GM23338 (cell line): Measurements from ENCODE around the gene MYO18A. TPM values are rescaled to one million over a fixed set of nuclear protein-coding genes. Genes with fewer than 3 reads are reported as not detected.

ENCODE experiments used
- ATAC-seq: fragments of 200-7000 bp; cut with Tn5 transposase; 3 replicates; pipeline ENCODE4 v1.9.1; 2020
- DNase-seq: peaks from one replicate; pipeline ENCODE4 v3.0.0-alpha.2; 2015; ENCODE audit warnings: low spot score
- H2AFZ ChIP-seq: fragments of 200-600 bp; sonication (generic); 2 replicates; pipeline ENCODE4 v1.8.0; 2016; ENCODE audit warnings: antibody characterized with exemption, mild to moderate bottlenecking, moderate library complexity
- H3F3A ChIP-seq: fragments of 200-600 bp; sonication (generic); replicated peaks from 2 replicates; pipeline ENCODE4 v1.8.0; 2017; ENCODE audit warnings: antibody characterized with exemption, mixed run types, low read depth
- H3K27ac ChIP-seq: fragments of 200-600 bp; sonication (generic); 2 replicates; pipeline ENCODE4 v1.6.1; 2016; ENCODE audit warnings: low read depth
- H3K27me3 ChIP-seq: fragments of 200-600 bp; sonication (generic); 2 replicates; pipeline ENCODE4 v1.8.0; 2016; ENCODE audit warnings: mild to moderate bottlenecking, mixed run types, moderate library complexity; ENCODE audit not compliant: insufficient read depth
- H3K36me3 ChIP-seq: fragments of 200-600 bp; sonication (generic); 2 replicates; pipeline ENCODE4 v1.8.0; 2016; ENCODE audit warnings: mild to moderate bottlenecking; ENCODE audit not compliant: insufficient read depth
- H3K4me1 ChIP-seq: fragments of 200-600 bp; sonication (generic); 2 replicates; pipeline ENCODE4 v1.8.0; 2016; ENCODE audit warnings: mild to moderate bottlenecking, moderate library complexity; ENCODE audit not compliant: insufficient read depth
- H3K4me2 ChIP-seq: fragments of 200-600 bp; sonication (generic); 2 replicates; pipeline ENCODE4 v1.7.1; 2017; ENCODE audit warnings: mixed run types
- H3K4me3 ChIP-seq: fragments of 200-600 bp; sonication (generic); 2 replicates; pipeline ENCODE4 v1.6.1; 2016; ENCODE audit warnings: mixed run types
- H3K79me2 ChIP-seq: fragments of 200-600 bp; sonication (generic); replicated peaks from 2 replicates; pipeline ENCODE4 v1.8.0; 2017; ENCODE audit warnings: mild to moderate bottlenecking; ENCODE audit not compliant: insufficient read depth
- H3K9me2 ChIP-seq: fragments of 200-600 bp; sonication (generic); 2 replicates; pipeline ENCODE4 v1.8.0; 2017; ENCODE audit not compliant: insufficient read depth
- H4K20me1 ChIP-seq: fragments of 200-600 bp; sonication (generic); replicated peaks from 2 replicates; pipeline ENCODE4 v1.8.0; 2017; ENCODE audit warnings: mild to moderate bottlenecking; ENCODE audit not compliant: insufficient read depth
- H3K27ac Mint-ChIP-seq: 2 replicates; pipeline ENCODE4 v1.8.0; 2020; ENCODE audit warnings: inconsistent platforms, mild to moderate bottlenecking, moderate library complexity, mixed read lengths
- H3K27me3 Mint-ChIP-seq: 3 replicates; pipeline ENCODE4 v1.8.0; 2022; ENCODE audit warnings: low read depth, mild to moderate bottlenecking, moderate library complexity, mixed read lengths, inconsistent platforms; ENCODE audit not compliant: insufficient read depth, poor library complexity
- H3K36me3 Mint-ChIP-seq: 3 replicates; pipeline ENCODE4 v1.8.0; 2021; ENCODE audit warnings: low read depth, mild to moderate bottlenecking, inconsistent platforms, moderate library complexity, mixed read lengths
- H3K4me1 Mint-ChIP-seq: 3 replicates; pipeline ENCODE4 v1.8.0; 2020; ENCODE audit warnings: mild to moderate bottlenecking, inconsistent platforms, mixed read lengths
- H3K4me3 Mint-ChIP-seq: 3 replicates; pipeline ENCODE4 v1.8.0; 2021; ENCODE audit warnings: moderate library complexity, mild to moderate bottlenecking, inconsistent platforms, mixed read lengths
- H3K9me3 Mint-ChIP-seq: 3 replicates; pipeline ENCODE4 v1.8.0; 2020; ENCODE audit warnings: moderate library complexity, mild to moderate bottlenecking, inconsistent platforms, mixed read lengths
- CREB1 ChIP-seq: fragments of 250-450 bp; sonication (Bioruptor Pico); IDR thresholded peaks from 2 replicates; pipeline ENCODE4 v1.5.0; 2020; ENCODE audit warnings: low read depth, mild to moderate bottlenecking, moderate library complexity
- CTCF ChIP-seq, 2 experiments: fragments of 200-600 bp in 1 of 2; sonication (generic) in 1 of 2; conservative IDR thresholded peaks; 2 replicates each; pipeline versions ENCODE4 v1.5.1 to v1.6.1; 2016 to 2017; ENCODE audit warnings: antibody characterized with exemption in 2 of 2, low read depth in 2 of 2, mild to moderate bottlenecking in 2 of 2, moderate library complexity in 1 of 2
- ETS1 ChIP-seq: IDR thresholded peaks from 2 replicates; pipeline ENCODE4 v1.6.1; 2016; ENCODE audit warnings: antibody characterized with exemption
- EZH2 ChIP-seq: fragments of 200-600 bp; sonication (generic); IDR thresholded peaks from one replicate; pipeline ENCODE4 v1.8.0; 2017; ENCODE audit warnings: antibody characterized with exemption, mild to moderate bottlenecking, low read depth; ENCODE audit not compliant: unreplicated experiment
- EZH2phosphoT487 ChIP-seq: fragments of 200-600 bp; sonication (generic); IDR thresholded peaks from one replicate; pipeline ENCODE4 v1.8.1; 2018; ENCODE audit warnings: antibody characterized with exemption; ENCODE audit not compliant: unreplicated experiment
- JUNB ChIP-seq: IDR thresholded peaks from one replicate; pipeline ENCODE4 v1.6.1; 2016; ENCODE audit warnings: antibody characterized with exemption; ENCODE audit not compliant: unreplicated experiment
- NANOG ChIP-seq: IDR thresholded peaks from 2 replicates; pipeline ENCODE4 v1.6.1; 2016; ENCODE audit warnings: antibody characterized with exemption, borderline replicate concordance
- POLR2AphosphoS5 ChIP-seq: IDR thresholded peaks from 2 replicates; pipeline ENCODE4 v1.6.1; 2016; ENCODE audit warnings: antibody characterized with exemption, low read depth
- REST ChIP-seq: IDR thresholded peaks from one replicate; pipeline ENCODE4 v1.6.1; 2018; ENCODE audit warnings: antibody characterized with exemption; ENCODE audit not compliant: unreplicated experiment
- STAT1 ChIP-seq: IDR thresholded peaks from one replicate; pipeline ENCODE4 v1.6.1; 2016; ENCODE audit warnings: antibody characterized with exemption; ENCODE audit not compliant: unreplicated experiment
- ZNF114 ChIP-seq: fragments of 250-450 bp; sonication (Bioruptor Pico); IDR thresholded peaks from 2 replicates; pipeline ENCODE4 v1.5.0; 2020; ENCODE audit warnings: mild to moderate bottlenecking, moderate library complexity
- ZNF331 ChIP-seq: fragments of 250-450 bp; sonication (Bioruptor Pico); IDR thresholded peaks from 2 replicates; pipeline ENCODE4 v1.5.0; 2020; ENCODE audit warnings: low read depth, mild to moderate bottlenecking, moderate library complexity
- ZNF462 ChIP-seq: fragments of 250-450 bp; sonication (Bioruptor Pico); IDR thresholded peaks from 2 replicates; pipeline ENCODE4 v1.5.0; 2020; ENCODE audit warnings: mild to moderate bottlenecking, moderate library complexity
- polyA plus RNA-seq: library from polyadenylated mRNA; unstranded; fragments of >200 nt; fragmentation: Nextera tagmentation; extraction: Ambion mirVana; gene quantifications from 2 replicates; pipeline ENCODE4 v1.2.1, GENCODE V29; 2016
- total RNA-seq: library from RNA; depleted of rRNA; stranded (reverse); fragments of >200 nt; shearing (Covaris generic); gene quantifications from 2 replicates; pipeline ENCODE4 v1.2.3, GENCODE V29; 2014

Gene MYO18A
- total and polyA plus RNA-seq, 2 experiments from 2014 or later = 18.3 to 37.5 TPM

GRCh38 chr17:29095439-29095838 lies 84.8 kb downstream of the MYO18A start:
- no peaks in the 10 kb centered on the region for H3K27me3 ChIP-seq
- no peaks in the 10 kb centered on the region for H3K79me2 ChIP-seq
- Mint-ChIP-seq H3K9me3 (no peaks in the 10 kb centered on the region), H3K27ac (no peak overlapping the region), H3K27me3 (peaks cover 12% of the 10 kb centered on the region), H3K36me3 (peaks cover 49% of the 10 kb centered on the region), H3K4me1 (peaks cover 38% of the 10 kb centered on the region), H3K4me3 (no peak overlapping the region; the same call in 2 of the 3 replicates)
- H3K36me3 ChIP-seq = no peaks in the 10 kb centered on the region
- no peak for TF ChIP-seq ZNF462
- no peak for TF ChIP-seq CREB1 (CRISPR knock-in tag)
- TF ChIP-seq REST = no peak
- TF ChIP-seq NANOG = no peak
- TF ChIP-seq ZNF114 (CRISPR knock-in tag) = no peak
- TF ChIP-seq JUNB = no peak
- no peak for TF ChIP-seq POLR2AphosphoS5
- TF ChIP-seq ETS1 = no peak
- TF ChIP-seq CTCF (conservative IDR thresholded peaks at IDR 0.05; ENCODE audit: low read depth in 2 of 2) = no peak
- no peak for TF ChIP-seq ZNF331 (CRISPR knock-in tag)
- TF ChIP-seq EZH2 = no peak
- TF ChIP-seq STAT1 = no peak
- TF ChIP-seq EZH2phosphoT487 = no peak
- no peak overlapping the region for H3K4me2 ChIP-seq
- H2AFZ ChIP-seq = no peak overlapping the region
- no peak for ATAC-seq
- no peak overlapping the region for H3K4me3 ChIP-seq
- H3K9me2 ChIP-seq = no peaks in the 10 kb centered on the region
- peaks cover 6% of the 10 kb centered on the region; the same call in 1 of the 2 replicates for H3F3A ChIP-seq
- DNase-seq = no peak
- no peaks in the 10 kb centered on the region for H4K20me1 ChIP-seq
- H3K4me1 ChIP-seq = peaks cover 5% of the 10 kb centered on the region; the same call in 1 of the 2 replicates
- no peak overlapping the region for H3K27ac ChIP-seq
